Astrocyte (in vitro differentiated cells and primary cell): Measurements from ENCODE around the gene HMCN1.

Experiments used
- CTCF ChIP-seq: IDR thresholded peaks from 2 replicates; pipeline ENCODE4 v1.5.1; 2011; ENCODE audit warnings: low read depth, mild to moderate bottlenecking, inconsistent platforms, low read length, moderate library complexity; ENCODE audit not compliant: insufficient read depth
- EZH2 ChIP-seq: IDR thresholded peaks from 2 replicates; pipeline ENCODE4 v1.6.1; 2012; ENCODE audit warnings: mild to moderate bottlenecking, low read length, inconsistent platforms; ENCODE audit not compliant: insufficient read depth

- no peak for TF ChIP-seq CTCF
- no peak for TF ChIP-seq EZH2
Measured at GRCh38 chr1:185939142-185939541, 205.0 kb downstream of the HMCN1 start.
